ENCODE measurements around the gene RNF167.

Gene RNF167

DNA sequence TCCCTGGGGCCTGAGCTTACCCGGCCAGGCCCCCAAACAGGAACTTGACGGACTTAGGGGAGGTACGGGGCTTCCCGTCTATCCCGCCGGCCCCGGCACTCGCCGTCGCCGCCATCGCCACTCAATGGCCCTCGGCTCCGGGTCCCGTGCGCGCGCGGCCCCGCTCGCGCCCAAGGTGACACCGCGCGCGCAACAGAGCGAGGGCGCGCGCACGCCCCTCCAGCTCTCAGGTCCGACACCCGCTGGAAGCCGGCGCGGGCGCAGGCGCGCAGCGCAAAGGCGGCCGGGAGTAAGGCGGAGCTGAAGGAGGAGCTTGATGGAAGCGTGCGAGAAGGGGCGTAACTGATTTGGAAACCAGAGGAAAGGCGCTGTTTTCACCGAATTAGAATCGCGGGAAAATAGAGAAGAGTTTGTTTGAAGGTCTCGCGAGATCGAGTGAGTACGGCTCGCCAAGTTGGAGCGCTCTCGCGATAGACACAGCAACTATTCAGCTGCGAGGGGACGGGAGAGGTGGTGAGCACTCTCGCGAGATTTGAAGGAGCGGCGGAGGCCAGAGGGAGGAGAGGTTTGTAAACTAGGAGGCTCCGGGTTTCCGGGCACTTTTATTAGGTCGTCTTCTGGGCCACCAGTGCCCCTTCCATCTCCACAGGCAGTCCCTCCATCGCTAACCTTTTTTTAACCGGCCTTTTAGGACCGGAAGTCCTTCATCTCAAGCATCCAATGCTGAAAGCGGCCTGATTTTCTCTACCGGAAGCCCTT lies at the start of gene RNF167, which contains the start of gene SLC25A11 (continued):
- TF ChIP-seq, protein P1, sequence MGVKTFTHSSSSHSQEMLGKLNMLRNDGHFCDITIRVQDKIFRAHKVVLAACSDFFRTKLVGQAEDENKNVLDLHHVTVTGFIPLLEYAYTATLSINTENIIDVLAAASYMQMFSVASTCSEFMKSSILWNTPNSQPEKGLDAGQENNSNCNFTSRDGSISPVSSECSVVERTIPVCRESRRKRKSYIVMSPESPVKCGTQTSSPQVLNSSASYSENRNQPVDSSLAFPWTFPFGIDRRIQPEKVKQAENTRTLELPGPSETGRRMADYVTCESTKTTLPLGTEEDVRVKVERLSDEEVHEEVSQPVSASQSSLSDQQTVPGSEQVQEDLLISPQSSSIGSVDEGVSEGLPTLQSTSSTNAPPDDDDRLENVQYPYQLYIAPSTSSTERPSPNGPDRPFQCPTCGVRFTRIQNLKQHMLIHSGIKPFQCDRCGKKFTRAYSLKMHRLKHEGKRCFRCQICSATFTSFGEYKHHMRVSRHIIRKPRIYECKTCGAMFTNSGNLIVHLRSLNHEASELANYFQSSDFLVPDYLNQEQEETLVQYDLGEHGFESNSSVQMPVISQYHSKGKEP (tag by site-specific recombination; IDR thresholded peaks at IDR 0.05): peak; percentile 32; the same call in 1 of the 2 replicates
- TF ChIP-seq ZBTB21 (tag by site-specific recombination; IDR thresholded peaks at IDR 0.05) (peak; percentile 26; the same call in 1 of the 2 replicates), KLF7 (tag by site-specific recombination; IDR thresholded peaks at IDR 0.05; ENCODE audit: borderline replicate concordance) (peak; percentile 68; the same call in 1 of the 2 replicates), BCL11B (tag by site-specific recombination; IDR thresholded peaks at IDR 0.05; ENCODE audit: low read depth) (no peak), ZNF561 (tag by site-specific recombination; IDR thresholded peaks at IDR 0.05; ENCODE audit: borderline replicate concordance) (peak; percentile 82; the same call in 1 of the 2 replicates), PRDM1 (tag by site-specific recombination; IDR thresholded peaks at IDR 0.05) (peak; percentile 98), ZNF629 (tag by site-specific recombination; IDR thresholded peaks at IDR 0.05) (peak; percentile 67), ZFP37 (tag by site-specific recombination; IDR thresholded peaks at IDR 0.05) (no peak), ZNF114 (tag by site-specific recombination; IDR thresholded peaks at IDR 0.05) (no peak), WT1 (tag by site-specific recombination; IDR thresholded peaks at IDR 0.05) (peak; percentile 38; the same call in 1 of the 2 replicates), EGR2 (tag by site-specific recombination; IDR thresholded peaks at IDR 0.05; ENCODE audit: low read depth) (no peak), ZBTB1 (tag by site-specific recombination; IDR thresholded peaks at IDR 0.05) (no peak), HOXD13 (CRISPR knock-in tag; IDR thresholded peaks at IDR 0.05; ENCODE audit: borderline replicate concordance) (no peak), ZBTB7A (tag by site-specific recombination; IDR thresholded peaks at IDR 0.05; ENCODE audit: low read depth) (0 out of 2 replicates have a peak, but pooled peaks have one; percentile 48), ZNF610 (tag by site-specific recombination; IDR thresholded peaks at IDR 0.05; ENCODE audit: borderline replicate concordance) (peak; percentile 70; the same call in 1 of the 2 replicates), ZNF548 (tag by site-specific recombination; IDR thresholded peaks at IDR 0.05) (no peak), ZEB2 (tag by site-specific recombination; IDR thresholded peaks at IDR 0.05) (peak; percentile 76; the same call in 1 of the 2 replicates), ZNF560 (tag by site-specific recombination; IDR thresholded peaks at IDR 0.05; ENCODE audit: borderline replicate concordance) (no peak), ZSCAN30 (tag by site-specific recombination; IDR thresholded peaks at IDR 0.05) (peak; percentile 80), SP7 (tag by site-specific recombination; IDR thresholded peaks at IDR 0.05) (peak; percentile 32; the same call in 1 of the 2 replicates), ZNF571 (tag by site-specific recombination; IDR thresholded peaks at IDR 0.05) (no peak), SP3 (tag by site-specific recombination; IDR thresholded peaks at IDR 0.05) (peak; percentile 94), ZNF416 (tag by site-specific recombination; IDR thresholded peaks at IDR 0.05) (no peak), REPIN1 (tag by site-specific recombination; IDR thresholded peaks at IDR 0.05; ENCODE audit: low read depth) (no peak)
- TF ChIP-seq, protein P2, sequence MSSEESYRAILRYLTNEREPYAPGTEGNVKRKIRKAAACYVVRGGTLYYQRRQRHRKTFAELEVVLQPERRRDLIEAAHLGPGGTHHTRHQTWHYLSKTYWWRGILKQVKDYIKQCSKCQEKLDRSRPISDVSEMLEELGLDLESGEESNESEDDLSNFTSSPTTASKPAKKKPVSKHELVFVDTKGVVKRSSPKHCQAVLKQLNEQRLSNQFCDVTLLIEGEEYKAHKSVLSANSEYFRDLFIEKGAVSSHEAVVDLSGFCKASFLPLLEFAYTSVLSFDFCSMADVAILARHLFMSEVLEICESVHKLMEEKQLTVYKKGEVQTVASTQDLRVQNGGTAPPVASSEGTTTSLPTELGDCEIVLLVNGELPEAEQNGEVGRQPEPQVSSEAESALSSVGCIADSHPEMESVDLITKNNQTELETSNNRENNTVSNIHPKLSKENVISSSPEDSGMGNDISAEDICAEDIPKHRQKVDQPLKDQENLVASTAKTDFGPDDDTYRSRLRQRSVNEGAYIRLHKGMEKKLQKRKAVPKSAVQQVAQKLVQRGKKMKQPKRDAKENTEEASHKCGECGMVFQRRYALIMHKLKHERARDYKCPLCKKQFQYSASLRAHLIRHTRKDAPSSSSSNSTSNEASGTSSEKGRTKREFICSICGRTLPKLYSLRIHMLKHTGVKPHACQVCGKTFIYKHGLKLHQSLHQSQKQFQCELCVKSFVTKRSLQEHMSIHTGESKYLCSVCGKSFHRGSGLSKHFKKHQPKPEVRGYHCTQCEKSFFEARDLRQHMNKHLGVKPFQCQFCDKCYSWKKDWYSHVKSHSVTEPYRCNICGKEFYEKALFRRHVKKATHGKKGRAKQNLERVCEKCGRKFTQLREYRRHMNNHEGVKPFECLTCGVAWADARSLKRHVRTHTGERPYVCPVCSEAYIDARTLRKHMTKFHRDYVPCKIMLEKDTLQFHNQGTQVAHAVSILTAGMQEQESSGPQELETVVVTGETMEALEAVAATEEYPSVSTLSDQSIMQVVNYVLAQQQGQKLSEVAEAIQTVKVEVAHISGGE (tag by site-specific recombination; conservative IDR thresholded peaks at IDR 0.05; ENCODE audit: low read depth): no peak
- TF ChIP-seq, protein P3, sequence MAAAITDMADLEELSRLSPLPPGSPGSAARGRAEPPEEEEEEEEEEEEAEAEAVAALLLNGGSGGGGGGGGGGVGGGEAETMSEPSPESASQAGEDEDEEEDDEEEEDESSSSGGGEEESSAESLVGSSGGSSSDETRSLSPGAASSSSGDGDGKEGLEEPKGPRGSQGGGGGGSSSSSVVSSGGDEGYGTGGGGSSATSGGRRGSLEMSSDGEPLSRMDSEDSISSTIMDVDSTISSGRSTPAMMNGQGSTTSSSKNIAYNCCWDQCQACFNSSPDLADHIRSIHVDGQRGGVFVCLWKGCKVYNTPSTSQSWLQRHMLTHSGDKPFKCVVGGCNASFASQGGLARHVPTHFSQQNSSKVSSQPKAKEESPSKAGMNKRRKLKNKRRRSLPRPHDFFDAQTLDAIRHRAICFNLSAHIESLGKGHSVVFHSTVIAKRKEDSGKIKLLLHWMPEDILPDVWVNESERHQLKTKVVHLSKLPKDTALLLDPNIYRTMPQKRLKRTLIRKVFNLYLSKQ (tag by site-specific recombination; IDR thresholded peaks at IDR 0.05; ENCODE audit: borderline replicate concordance): no peak
- TF ChIP-seq, protein P4, sequence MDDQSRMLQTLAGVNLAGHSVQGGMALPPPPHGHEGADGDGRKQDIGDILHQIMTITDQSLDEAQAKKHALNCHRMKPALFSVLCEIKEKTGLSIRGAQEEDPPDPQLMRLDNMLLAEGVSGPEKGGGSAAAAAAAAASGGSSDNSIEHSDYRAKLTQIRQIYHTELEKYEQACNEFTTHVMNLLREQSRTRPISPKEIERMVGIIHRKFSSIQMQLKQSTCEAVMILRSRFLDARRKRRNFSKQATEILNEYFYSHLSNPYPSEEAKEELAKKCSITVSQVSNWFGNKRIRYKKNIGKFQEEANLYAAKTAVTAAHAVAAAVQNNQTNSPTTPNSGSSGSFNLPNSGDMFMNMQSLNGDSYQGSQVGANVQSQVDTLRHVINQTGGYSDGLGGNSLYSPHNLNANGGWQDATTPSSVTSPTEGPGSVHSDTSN (CRISPR knock-in tag; IDR thresholded peaks at IDR 0.05): peak; percentile 82; the same call in 1 of the 2 replicates
- TF ChIP-seq, protein P5, sequence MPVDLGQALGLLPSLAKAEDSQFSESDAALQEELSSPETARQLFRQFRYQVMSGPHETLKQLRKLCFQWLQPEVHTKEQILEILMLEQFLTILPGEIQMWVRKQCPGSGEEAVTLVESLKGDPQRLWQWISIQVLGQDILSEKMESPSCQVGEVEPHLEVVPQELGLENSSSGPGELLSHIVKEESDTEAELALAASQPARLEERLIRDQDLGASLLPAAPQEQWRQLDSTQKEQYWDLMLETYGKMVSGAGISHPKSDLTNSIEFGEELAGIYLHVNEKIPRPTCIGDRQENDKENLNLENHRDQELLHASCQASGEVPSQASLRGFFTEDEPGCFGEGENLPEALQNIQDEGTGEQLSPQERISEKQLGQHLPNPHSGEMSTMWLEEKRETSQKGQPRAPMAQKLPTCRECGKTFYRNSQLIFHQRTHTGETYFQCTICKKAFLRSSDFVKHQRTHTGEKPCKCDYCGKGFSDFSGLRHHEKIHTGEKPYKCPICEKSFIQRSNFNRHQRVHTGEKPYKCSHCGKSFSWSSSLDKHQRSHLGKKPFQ (tag by site-specific recombination; IDR thresholded peaks at IDR 0.05): no peak
- TF ChIP-seq, protein P6, sequence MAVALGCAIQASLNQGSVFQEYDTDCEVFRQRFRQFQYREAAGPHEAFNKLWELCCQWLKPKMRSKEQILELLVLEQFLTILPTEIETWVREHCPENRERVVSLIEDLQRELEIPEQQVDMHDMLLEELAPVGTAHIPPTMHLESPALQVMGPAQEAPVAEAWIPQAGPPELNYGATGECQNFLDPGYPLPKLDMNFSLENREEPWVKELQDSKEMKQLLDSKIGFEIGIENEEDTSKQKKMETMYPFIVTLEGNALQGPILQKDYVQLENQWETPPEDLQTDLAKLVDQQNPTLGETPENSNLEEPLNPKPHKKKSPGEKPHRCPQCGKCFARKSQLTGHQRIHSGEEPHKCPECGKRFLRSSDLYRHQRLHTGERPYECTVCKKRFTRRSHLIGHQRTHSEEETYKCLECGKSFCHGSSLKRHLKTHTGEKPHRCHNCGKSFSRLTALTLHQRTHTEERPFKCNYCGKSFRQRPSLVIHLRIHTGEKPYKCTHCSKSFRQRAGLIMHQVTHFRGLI (tag by site-specific recombination; IDR thresholded peaks at IDR 0.05): 0 out of 2 replicates have a peak, but pooled peaks have one; percentile 13

All from HEK293 (cell line).